ENCODE data around the gene TMPRSS5.

DNA sequence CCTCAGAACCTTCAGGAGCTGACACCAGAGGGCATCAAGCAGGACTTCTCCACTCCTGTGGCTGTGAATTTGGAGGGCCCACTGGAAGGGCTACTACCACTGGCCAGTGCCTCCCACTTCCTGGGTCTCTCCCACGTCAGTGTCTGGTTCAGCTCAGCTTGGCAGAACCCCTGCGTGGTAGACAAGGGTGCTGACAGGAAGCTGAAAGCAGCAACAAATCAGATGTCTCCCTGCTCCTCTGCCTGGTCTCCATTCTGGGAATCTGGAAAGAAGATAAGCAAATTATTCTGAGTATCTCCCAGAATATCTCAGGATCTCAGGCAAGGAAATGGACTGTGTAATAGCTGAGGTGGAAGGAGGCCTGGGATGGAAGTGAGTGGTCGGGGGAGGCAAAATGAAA, 61.5 kb downstream of the TMPRSS5 start:
- TF ChIP-seq, protein P1, sequence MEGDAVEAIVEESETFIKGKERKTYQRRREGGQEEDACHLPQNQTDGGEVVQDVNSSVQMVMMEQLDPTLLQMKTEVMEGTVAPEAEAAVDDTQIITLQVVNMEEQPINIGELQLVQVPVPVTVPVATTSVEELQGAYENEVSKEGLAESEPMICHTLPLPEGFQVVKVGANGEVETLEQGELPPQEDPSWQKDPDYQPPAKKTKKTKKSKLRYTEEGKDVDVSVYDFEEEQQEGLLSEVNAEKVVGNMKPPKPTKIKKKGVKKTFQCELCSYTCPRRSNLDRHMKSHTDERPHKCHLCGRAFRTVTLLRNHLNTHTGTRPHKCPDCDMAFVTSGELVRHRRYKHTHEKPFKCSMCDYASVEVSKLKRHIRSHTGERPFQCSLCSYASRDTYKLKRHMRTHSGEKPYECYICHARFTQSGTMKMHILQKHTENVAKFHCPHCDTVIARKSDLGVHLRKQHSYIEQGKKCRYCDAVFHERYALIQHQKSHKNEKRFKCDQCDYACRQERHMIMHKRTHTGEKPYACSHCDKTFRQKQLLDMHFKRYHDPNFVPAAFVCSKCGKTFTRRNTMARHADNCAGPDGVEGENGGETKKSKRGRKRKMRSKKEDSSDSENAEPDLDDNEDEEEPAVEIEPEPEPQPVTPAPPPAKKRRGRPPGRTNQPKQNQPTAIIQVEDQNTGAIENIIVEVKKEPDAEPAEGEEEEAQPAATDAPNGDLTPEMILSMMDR (IDR thresholded peaks at IDR 0.05 in 2 of 3, conservative IDR thresholded peaks at IDR 0.05 in 1 of 3; ENCODE audit: borderline replicate concordance in 1 of 3, insufficient read depth in 1 of 3, low read depth in 2 of 3, low read length in 2 of 3), result no peak
- TF ChIP-seq CBX3 (IDR thresholded peaks at IDR 0.05; ENCODE audit: low read depth) (no peak), EZH2 (IDR thresholded peaks at IDR 0.05) (no peak), ZFX (IDR thresholded peaks at IDR 0.05) (no peak), POLR2A (IDR thresholded peaks at IDR 0.05; ENCODE audit: borderline replicate concordance, extremely low read depth, insufficient read depth, insufficient read length) (no peak), POLR2AphosphoS5 (IDR thresholded peaks at IDR 0.05; ENCODE audit: low read depth, low read length) (no peak), ELF1 (IDR thresholded peaks at IDR 0.05; ENCODE audit: borderline replicate concordance, low read depth) (no peak)
- TF ChIP-seq, protein P2, sequence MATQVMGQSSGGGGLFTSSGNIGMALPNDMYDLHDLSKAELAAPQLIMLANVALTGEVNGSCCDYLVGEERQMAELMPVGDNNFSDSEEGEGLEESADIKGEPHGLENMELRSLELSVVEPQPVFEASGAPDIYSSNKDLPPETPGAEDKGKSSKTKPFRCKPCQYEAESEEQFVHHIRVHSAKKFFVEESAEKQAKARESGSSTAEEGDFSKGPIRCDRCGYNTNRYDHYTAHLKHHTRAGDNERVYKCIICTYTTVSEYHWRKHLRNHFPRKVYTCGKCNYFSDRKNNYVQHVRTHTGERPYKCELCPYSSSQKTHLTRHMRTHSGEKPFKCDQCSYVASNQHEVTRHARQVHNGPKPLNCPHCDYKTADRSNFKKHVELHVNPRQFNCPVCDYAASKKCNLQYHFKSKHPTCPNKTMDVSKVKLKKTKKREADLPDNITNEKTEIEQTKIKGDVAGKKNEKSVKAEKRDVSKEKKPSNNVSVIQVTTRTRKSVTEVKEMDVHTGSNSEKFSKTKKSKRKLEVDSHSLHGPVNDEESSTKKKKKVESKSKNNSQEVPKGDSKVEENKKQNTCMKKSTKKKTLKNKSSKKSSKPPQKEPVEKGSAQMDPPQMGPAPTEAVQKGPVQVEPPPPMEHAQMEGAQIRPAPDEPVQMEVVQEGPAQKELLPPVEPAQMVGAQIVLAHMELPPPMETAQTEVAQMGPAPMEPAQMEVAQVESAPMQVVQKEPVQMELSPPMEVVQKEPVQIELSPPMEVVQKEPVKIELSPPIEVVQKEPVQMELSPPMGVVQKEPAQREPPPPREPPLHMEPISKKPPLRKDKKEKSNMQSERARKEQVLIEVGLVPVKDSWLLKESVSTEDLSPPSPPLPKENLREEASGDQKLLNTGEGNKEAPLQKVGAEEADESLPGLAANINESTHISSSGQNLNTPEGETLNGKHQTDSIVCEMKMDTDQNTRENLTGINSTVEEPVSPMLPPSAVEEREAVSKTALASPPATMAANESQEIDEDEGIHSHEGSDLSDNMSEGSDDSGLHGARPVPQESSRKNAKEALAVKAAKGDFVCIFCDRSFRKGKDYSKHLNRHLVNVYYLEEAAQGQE (IDR thresholded peaks at IDR 0.05; ENCODE audit: low read depth), result no peak
- TF ChIP-seq, protein P3, sequence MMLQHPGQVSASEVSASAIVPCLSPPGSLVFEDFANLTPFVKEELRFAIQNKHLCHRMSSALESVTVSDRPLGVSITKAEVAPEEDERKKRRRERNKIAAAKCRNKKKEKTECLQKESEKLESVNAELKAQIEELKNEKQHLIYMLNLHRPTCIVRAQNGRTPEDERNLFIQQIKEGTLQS (IDR thresholded peaks at IDR 0.05), result no peak
- TF ChIP-seq, protein P4, sequence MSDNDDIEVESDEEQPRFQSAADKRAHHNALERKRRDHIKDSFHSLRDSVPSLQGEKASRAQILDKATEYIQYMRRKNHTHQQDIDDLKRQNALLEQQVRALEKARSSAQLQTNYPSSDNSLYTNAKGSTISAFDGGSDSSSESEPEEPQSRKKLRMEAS (IDR thresholded peaks at IDR 0.05), result no peak
